Stimulated activated CD4-positive, alpha-beta T cell treated with anti-CD3 and anti-CD28 coated beads, Interleukin-2, amount 100 ng/mL, for 4 hours (primary cell): ENCODE measurements around the gene FAM149A.

Experiments used
- DNase-seq: peaks from one replicate; pipeline ENCODE4 v3.0.0-alpha.2; 2020; ENCODE audit warnings: low read depth

FAM149A gene

GRCh38 chr4:186105647-186106321 lies 1.3 kb downstream of the FAM149A start:
- DNase-seq = no peak

GRCh38 chr4:186107947-186108346 lies 3.4 kb downstream of the FAM149A start:
- no peak for DNase-seq

GRCh38 chr4:186108391-186108790 lies 3.9 kb downstream of the FAM149A start:
- no peak for DNase-seq

- DNase-seq = no peak
Observed at GRCh38 chr4:186109245-186109644, 4.7 kb downstream of the FAM149A start.

- DNase-seq = no peak
Observed at GRCh38 chr4:186116697-186117096, 12.2 kb downstream of the FAM149A start.

- no peak for DNase-seq
Observed at GRCh38 chr4:186118582-186118981, 14.1 kb downstream of the FAM149A start.

- no peak for DNase-seq
Observed at GRCh38 chr4:186121057-186121456, 16.6 kb downstream of the FAM149A start.

- no peak for DNase-seq
Observed at GRCh38 chr4:186128842-186129241, 24.3 kb downstream of the FAM149A start.

- no peak for DNase-seq
Observed at GRCh38 chr4:186131935-186132334, 27.4 kb downstream of the FAM149A start.

GRCh38 chr4:186132577-186133242 lies 28.2 kb downstream of the FAM149A start:
- no peak for DNase-seq

- no peak for DNase-seq
Observed at GRCh38 chr4:186134257-186134656, 29.8 kb downstream of the FAM149A start.

- no peak for DNase-seq
Observed at GRCh38 chr4:186134861-186135260, 30.4 kb downstream of the FAM149A start.

GRCh38 chr4:186137196-186137794 lies 32.8 kb downstream of the FAM149A start:
- no peak for DNase-seq

GRCh38 chr4:186144198-186144945 lies 39.9 kb downstream of the FAM149A start:
- DNase-seq = no peak

GRCh38 chr4:186144946-186145569 lies 40.6 kb downstream of the FAM149A start:
- DNase-seq = no peak

- no peak for DNase-seq
Observed at GRCh38 chr4:186146458-186146857, 42.0 kb downstream of the FAM149A start.

GRCh38 chr4:186148336-186148975 lies 44.0 kb downstream of the FAM149A start:
- no peak for DNase-seq

GRCh38 chr4:186149872-186150271 lies 45.4 kb downstream of the FAM149A start:
- no peak for DNase-seq

- no peak for DNase-seq
Observed at GRCh38 chr4:186150926-186151325, 46.4 kb downstream of the FAM149A start.

- DNase-seq = no peak
Observed at GRCh38 chr4:186151499-186151898, 47.0 kb downstream of the FAM149A start.

GRCh38 chr4:186158021-186158813 lies 53.7 kb downstream of the FAM149A start:
- no peak for DNase-seq
